SU-DHL-6 (cell line): ENCODE data around the gene NLRP1.

Source experiments
- CTCF ChIP-seq: fragments of 200-600 bp; sonication (generic); IDR thresholded peaks from one replicate; pipeline ENCODE4 v1.5.1; 2017; ENCODE audit warnings: antibody characterized with exemption, mild to moderate bottlenecking, low read length, moderate library complexity; ENCODE audit not compliant: insufficient read depth, poor library complexity, severe bottlenecking
- EZH2phosphoT487 ChIP-seq: fragments of 200-600 bp; sonication (generic), shearing (Covaris generic); conservative IDR thresholded peaks from 2 replicates; pipeline ENCODE4 v1.6.1; 2018; ENCODE audit warnings: mild to moderate bottlenecking, antibody characterized with exemption, low read length, moderate library complexity, mixed read lengths

- TF ChIP-seq CTCF (no peak), EZH2phosphoT487 (no peak)
These were observed 30.8 kb downstream of the NLRP1 start for GRCh38 chr17:5553479-5553878.
